Activated T-helper 1 cell treated with anti-CD3 and anti-CD28 coated beads, Interleukin-12 subunit alpha, Interleukin-12 subunit beta, Interleukin-2, Interleukin-4 antibody, amounts not matched to agents 30 ng/mL and 10 ng/mL and 1 ng/mL, durations not matched to agents 14 hours and 24 hours and 36 hours (primary cell): Measurements from ENCODE around the gene ETS1. TPM values are rescaled to one million over a fixed set of nuclear protein-coding genes. Genes with fewer than 3 reads are reported as not detected.

Experiments used
- DNase-seq: peaks from one replicate; pipeline ENCODE4 v3.0.0; 2021; ENCODE audit warnings: low spot score
- H3K27ac Mint-ChIP-seq: one replicate; pipeline ENCODE4 v1.8.0; 2021; ENCODE audit warnings: mild to moderate bottlenecking, mixed read lengths
- H3K27me3 Mint-ChIP-seq: one replicate; pipeline ENCODE4 v1.8.0; 2022; ENCODE audit warnings: mild to moderate bottlenecking, moderate library complexity, mixed read lengths; ENCODE audit not compliant: insufficient read depth
- H3K36me3 Mint-ChIP-seq: one replicate; pipeline ENCODE4 v1.8.0; 2021; ENCODE audit warnings: low read depth, mixed read lengths
- H3K4me1 Mint-ChIP-seq: one replicate; pipeline ENCODE4 v1.8.0; 2021; ENCODE audit warnings: low read depth, mixed read lengths
- H3K4me3 Mint-ChIP-seq: one replicate; pipeline ENCODE4 v1.8.0; 2021; ENCODE audit warnings: mild to moderate bottlenecking, moderate library complexity, mixed read lengths
- H3K9me3 Mint-ChIP-seq: one replicate; pipeline ENCODE4 v1.8.0; 2021; ENCODE audit warnings: mixed read lengths
- intact Hi-C: fragments of 100-400 bp; cut with micrococcal nuclease; formaldehyde crosslinking; loops from one replicate; pipeline ENCODE4 v1.15.1; 2024
- total RNA-seq: library from RNA; stranded (reverse); gene quantifications from 2 replicates; pipeline ENCODE4 v1.2.3, GENCODE V29; 2022

The ETS1 gene
- total RNA-seq, 1 donor from 2014 or later, result 609 TPM

DNA sequence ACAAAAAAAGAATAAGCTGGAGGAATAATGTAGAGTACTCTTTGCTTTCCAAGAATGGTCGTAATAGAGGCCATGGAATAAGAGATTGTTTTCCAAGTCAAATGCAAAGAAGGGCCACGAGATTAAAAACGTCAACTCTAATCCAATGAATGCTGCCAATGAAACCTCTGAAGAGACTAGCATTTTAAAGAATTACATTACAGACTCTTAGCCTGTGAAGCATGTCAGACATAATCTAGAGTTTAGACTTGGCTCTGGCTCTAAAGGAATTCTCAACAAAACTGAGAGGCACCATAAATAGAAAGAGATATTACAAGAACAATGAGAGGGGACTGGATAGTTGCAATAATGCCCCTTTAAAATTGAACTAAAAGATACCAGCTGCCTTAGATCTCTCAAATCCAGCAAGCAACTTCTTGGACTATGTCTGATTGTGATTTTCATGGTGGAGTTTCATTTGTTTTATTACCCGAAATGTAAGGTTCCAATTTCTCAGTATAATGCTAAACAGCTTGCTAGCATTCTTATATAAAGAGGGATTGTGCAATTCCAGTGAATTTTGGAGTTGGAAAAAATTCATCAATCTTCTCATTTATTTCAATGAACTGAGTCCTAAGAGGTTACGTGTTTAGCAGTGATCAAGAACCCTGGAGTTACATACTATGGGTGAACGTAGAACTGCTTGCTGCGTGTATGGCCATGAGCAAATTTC is 5.6 kb downstream of the ETS1 start:
- Mint-ChIP-seq H3K36me3 (no peaks in the 10 kb centered on the region), H3K4me3 (no peak overlapping the region), H3K27ac (peak overlapping the region; percentile 96), H3K9me3 (no peaks in the 10 kb centered on the region), H3K27me3 (peaks cover 5% of the 10 kb centered on the region), H3K4me1 (peaks cover 61% of the 10 kb centered on the region)
- no peak for DNase-seq
- intact Hi-C loops, result loop anchor here (2.0 to 5.0 kb wide), 3 partner anchors 17 to 175 kb away; partner anchors contain the start of gene FLI1

- intact Hi-C loops, result loop anchor here (1.0 to 5.0 kb wide), 11 partner anchors 18 to 353 kb away; partner anchors contain the start of gene FLI1
- no peak for DNase-seq
- H3K36me3 Mint-ChIP-seq, result no peaks in the 10 kb centered on the region
- H3K27ac Mint-ChIP-seq, result peak overlapping the region; percentile 96
- H3K27me3 Mint-ChIP-seq, result peaks cover 2% of the 10 kb centered on the region
- peaks cover 62% of the 10 kb centered on the region for H3K4me1 Mint-ChIP-seq
- no peaks in the 10 kb centered on the region for H3K9me3 Mint-ChIP-seq
- H3K4me3 Mint-ChIP-seq, result peak overlapping the region; percentile 69
These were observed 6.7 kb downstream of the ETS1 start for GRCh38 chr11:128580612-128581011.

DNA sequence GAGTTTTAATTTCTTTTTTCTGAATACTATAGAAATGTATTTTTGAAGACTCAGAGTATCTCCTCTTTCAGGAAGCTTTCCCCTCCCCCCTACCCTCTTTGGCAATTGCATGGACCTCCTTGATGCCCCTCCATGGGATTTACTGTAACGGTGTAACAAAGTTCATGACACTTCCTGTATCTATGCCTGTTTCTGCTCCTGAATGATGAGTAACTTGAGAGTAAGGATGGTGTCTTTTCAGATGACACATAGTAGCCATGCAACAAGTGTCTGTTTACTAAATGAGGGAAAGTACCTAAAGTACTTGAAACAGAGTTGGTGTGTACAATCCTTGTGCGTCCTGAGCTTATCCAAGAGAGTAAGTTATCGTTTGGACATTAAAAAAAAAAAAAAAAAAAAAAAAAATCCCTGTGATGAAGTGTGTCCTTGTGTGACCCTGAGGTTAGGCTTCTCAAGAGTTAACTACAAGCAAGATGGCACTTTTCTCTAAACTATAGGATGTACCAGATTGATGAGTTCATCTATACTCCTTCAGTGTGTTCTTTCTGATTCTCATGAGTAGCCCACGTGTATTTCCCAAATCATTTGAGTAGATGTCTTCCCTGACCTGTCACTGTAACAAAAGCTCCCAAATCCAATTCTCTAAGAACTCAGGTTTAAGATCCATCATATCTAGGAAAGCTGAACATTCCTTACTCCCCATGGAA is 7.4 kb downstream of the ETS1 start:
- no peak for DNase-seq
- Mint-ChIP-seq H3K27me3 (peaks cover 2% of the 10 kb centered on the region), H3K9me3 (no peaks in the 10 kb centered on the region), H3K27ac (peak overlapping the region; percentile 96), H3K4me1 (peaks cover 69% of the 10 kb centered on the region), H3K4me3 (peak overlapping the region; percentile 69), H3K36me3 (no peaks in the 10 kb centered on the region)
- intact Hi-C loops, result loop anchor here (1.0 to 5.0 kb wide), 12 partner anchors 19 to 541 kb away; partner anchors contain the start of gene FLI1

GRCh38 chr11:128576555-128576954 is 10.8 kb downstream of the ETS1 start:
- Mint-ChIP-seq H3K9me3 (peaks cover 4% of the 10 kb centered on the region), H3K4me3 (no peak overlapping the region), H3K27me3 (no peaks in the 10 kb centered on the region), H3K4me1 (peaks cover 57% of the 10 kb centered on the region), H3K27ac (peak overlapping the region; percentile 36), H3K36me3 (peaks cover 2% of the 10 kb centered on the region)
- intact Hi-C loops, result no loop called here
- no peak for DNase-seq

DNA sequence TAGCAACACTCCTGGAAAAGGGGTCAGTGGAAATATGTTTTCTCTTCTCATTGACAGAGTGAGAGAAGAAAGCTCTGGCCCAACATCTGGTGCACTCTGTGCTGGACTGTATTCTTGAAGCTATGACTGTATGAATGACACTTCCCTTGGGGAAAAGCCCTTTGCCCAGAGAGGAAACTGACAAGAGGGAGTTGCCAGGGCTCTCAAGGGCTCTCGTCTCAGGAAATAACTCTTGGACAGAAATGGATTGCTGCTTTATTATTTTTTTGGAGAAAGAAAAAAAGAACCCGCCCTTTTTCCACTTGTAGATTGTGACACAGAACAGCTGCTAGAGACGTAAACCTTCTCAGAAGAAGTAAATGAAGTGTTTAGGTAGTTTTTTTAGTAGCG is 11.4 kb downstream of the ETS1 start:
- peaks cover 2% of the 10 kb centered on the region for H3K36me3 Mint-ChIP-seq
- H3K27ac Mint-ChIP-seq, result no peak overlapping the region
- intact Hi-C loops, result no loop called here
- no peak for DNase-seq
- H3K9me3 Mint-ChIP-seq, result peaks cover 4% of the 10 kb centered on the region
- H3K4me1 Mint-ChIP-seq, result peaks cover 51% of the 10 kb centered on the region
- H3K27me3 Mint-ChIP-seq, result no peaks in the 10 kb centered on the region
- no peak overlapping the region for H3K4me3 Mint-ChIP-seq

GRCh38 chr11:128575174-128575960 is 12.0 kb downstream of the ETS1 start:
- H3K36me3 Mint-ChIP-seq, result peaks cover 2% of the 10 kb centered on the region
- no peak overlapping the region for H3K4me3 Mint-ChIP-seq
- peaks cover 45% of the 10 kb centered on the region for H3K4me1 Mint-ChIP-seq
- intact Hi-C loops, result no loop called here
- peaks cover 4% of the 10 kb centered on the region for H3K9me3 Mint-ChIP-seq
- no peak overlapping the region for H3K27ac Mint-ChIP-seq
- no peak for DNase-seq
- H3K27me3 Mint-ChIP-seq, result no peaks in the 10 kb centered on the region

DNA sequence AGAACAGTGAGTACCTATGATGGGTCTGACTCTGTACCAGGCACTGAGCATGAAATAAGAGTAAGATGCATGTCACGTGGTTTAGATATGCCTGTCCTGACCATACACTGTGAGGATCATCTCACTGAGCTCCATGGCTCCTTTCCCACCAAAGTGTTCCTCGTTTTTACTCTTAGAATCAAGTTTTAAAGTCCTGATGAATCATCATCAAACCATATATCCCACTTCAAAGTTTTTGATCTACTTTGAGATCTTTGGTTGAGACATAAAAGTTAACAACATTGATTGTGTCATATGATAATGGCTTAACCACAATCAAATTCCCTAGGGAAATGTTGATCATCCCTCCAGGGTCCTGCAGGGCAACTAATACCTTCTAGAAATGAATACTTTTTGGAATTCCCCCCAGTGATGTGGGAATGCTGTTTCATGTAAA is 12.8 kb downstream of the ETS1 start:
- Mint-ChIP-seq H3K36me3 (peaks cover 2% of the 10 kb centered on the region), H3K4me1 (peaks cover 38% of the 10 kb centered on the region), H3K27ac (no peak overlapping the region), H3K27me3 (no peaks in the 10 kb centered on the region), H3K9me3 (peaks cover 4% of the 10 kb centered on the region), H3K4me3 (no peak overlapping the region)
- no peak for DNase-seq
- intact Hi-C loops, result loop anchor here (1.0 kb wide), 1 partner anchor 23 kb away; no protein-coding TSS in a partner anchor

GRCh38 chr11:128573638-128574037 is 13.7 kb downstream of the ETS1 start:
- H3K4me3 Mint-ChIP-seq, result no peak overlapping the region
- H3K36me3 Mint-ChIP-seq, result peaks cover 2% of the 10 kb centered on the region
- no peak overlapping the region for H3K27ac Mint-ChIP-seq
- DNase-seq, result no peak
- peaks cover 4% of the 10 kb centered on the region for H3K9me3 Mint-ChIP-seq
- peaks cover 40% of the 10 kb centered on the region for H3K4me1 Mint-ChIP-seq
- intact Hi-C loops, result loop anchor here (1.0 kb wide), 1 partner anchor 22 kb away; no protein-coding TSS in a partner anchor
- H3K27me3 Mint-ChIP-seq, result no peaks in the 10 kb centered on the region

GRCh38 chr11:128572965-128573364 is 14.4 kb downstream of the ETS1 start:
- peaks cover 4% of the 10 kb centered on the region for H3K9me3 Mint-ChIP-seq
- H3K4me3 Mint-ChIP-seq, result no peak overlapping the region
- H3K4me1 Mint-ChIP-seq, result peaks cover 45% of the 10 kb centered on the region
- peaks cover 2% of the 10 kb centered on the region for H3K36me3 Mint-ChIP-seq
- intact Hi-C loops, result no loop called here
- H3K27ac Mint-ChIP-seq, result no peak overlapping the region
- H3K27me3 Mint-ChIP-seq, result no peaks in the 10 kb centered on the region
- DNase-seq, result no peak

- peaks cover 4% of the 10 kb centered on the region for H3K9me3 Mint-ChIP-seq
- no peaks in the 10 kb centered on the region for H3K27me3 Mint-ChIP-seq
- no peak overlapping the region for H3K27ac Mint-ChIP-seq
- peaks cover 2% of the 10 kb centered on the region for H3K36me3 Mint-ChIP-seq
- intact Hi-C loops, result no loop called here
- H3K4me3 Mint-ChIP-seq, result no peak overlapping the region
- H3K4me1 Mint-ChIP-seq, result peaks cover 28% of the 10 kb centered on the region
- DNase-seq, result no peak
These were observed 16.7 kb downstream of the ETS1 start for GRCh38 chr11:128570632-128571031.

DNA sequence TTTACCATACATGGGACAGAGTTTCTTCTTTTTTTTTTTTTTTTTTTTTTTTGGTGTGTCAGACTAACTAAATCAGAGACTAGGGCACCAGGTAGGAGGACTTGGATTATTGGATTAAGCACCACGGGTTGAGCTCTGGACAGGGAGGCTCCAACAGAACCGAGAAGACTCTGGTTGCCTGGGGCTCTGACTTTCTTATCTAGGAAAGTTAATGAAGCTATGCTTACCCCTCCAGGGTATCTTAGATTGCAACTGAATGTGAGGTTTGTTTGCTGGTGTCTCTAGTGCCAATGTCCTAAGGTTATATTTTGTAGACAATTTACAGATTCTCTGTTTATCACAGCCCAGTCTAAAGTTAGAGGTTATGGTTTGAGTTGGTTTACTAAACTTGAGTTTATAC is 18.1 kb downstream of the ETS1 start:
- intact Hi-C loops, result no loop called here
- Mint-ChIP-seq H3K27ac (no peak overlapping the region), H3K27me3 (no peaks in the 10 kb centered on the region), H3K9me3 (peaks cover 2% of the 10 kb centered on the region), H3K4me3 (no peak overlapping the region), H3K4me1 (peaks cover 15% of the 10 kb centered on the region), H3K36me3 (peaks cover under 1% of the 10 kb centered on the region)
- DNase-seq, result no peak

DNA sequence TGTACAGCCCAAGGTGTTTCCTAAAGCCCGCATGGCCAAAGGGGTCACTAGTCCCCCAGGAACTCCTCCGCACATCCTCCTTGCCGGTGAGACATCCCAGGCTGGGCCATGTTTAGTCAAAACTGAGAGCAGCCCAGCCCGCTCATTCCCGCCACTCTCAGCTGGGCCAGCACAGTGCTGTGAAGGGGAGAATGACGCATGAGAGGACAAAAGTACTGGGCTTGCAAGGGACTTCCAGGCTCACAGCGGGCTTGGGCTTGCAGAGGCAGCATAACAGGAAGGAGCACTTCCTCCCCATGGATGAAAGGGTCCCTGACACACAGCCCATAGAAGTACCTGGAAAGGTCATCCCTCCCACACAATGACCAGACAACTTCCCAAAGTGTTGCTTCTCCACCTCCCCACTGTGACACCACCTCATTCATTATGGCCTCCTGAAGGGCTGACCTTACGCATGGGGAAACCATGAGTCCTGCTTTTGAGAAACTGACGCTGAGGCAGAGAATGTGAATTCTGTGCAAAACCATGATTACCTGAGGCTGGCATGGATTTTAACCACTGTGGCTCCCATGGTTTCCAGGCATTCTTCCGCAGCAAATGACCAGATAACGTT is 19.1 kb downstream of the ETS1 start:
- intact Hi-C loops, result no loop called here
- Mint-ChIP-seq H3K36me3 (no peaks in the 10 kb centered on the region), H3K27me3 (peaks cover 3% of the 10 kb centered on the region), H3K4me3 (no peak overlapping the region), H3K4me1 (peaks cover 11% of the 10 kb centered on the region), H3K9me3 (no peaks in the 10 kb centered on the region), H3K27ac (no peak overlapping the region)
- DNase-seq, result no peak
